ENCODE measurements around the gene DUSP23.

The DUSP23 gene

GRCh38 chr1:159780583-159781582, at the start of gene DUSP23:
Gene DUSP23 (plus strand): TSS chr1:159780962. CDS start chr1:159781101, 139 bp downstream.
- peaks cover 16% of the 10 kb centered on the region for H3K4me1 ChIP-seq (ENCODE audit: insufficient read depth, low read length)
- H3K9ac ChIP-seq (ENCODE audit: low read depth, low read length), result peak within 1 kb of the TSS; percentile 73; the same call in 1 of the 2 replicates
- no peaks in the 10 kb centered on the region for H3K36me3 ChIP-seq (ENCODE audit: insufficient read depth, low read length)
- H3K9me3 ChIP-seq (ENCODE audit: control insufficient read depth, insufficient read depth, low read length), result no peaks in the 10 kb centered on the region

GRCh38 chr1:159737238-159737916, 43.4 kb upstream of the DUSP23 start:
- Histone ChIP-seq H3K9me3 (ENCODE audit: control insufficient read depth, insufficient read depth, low read length) (no peaks in the 10 kb centered on the region), H3K9ac (ENCODE audit: low read depth, low read length) (no peak overlapping the region), H3K36me3 (ENCODE audit: insufficient read depth, low read length) (no peaks in the 10 kb centered on the region), H3K4me1 (ENCODE audit: insufficient read depth, low read length) (no peaks in the 10 kb centered on the region)

GRCh38 chr1:159743651-159744410, 36.9 kb upstream of the DUSP23 start:
- Histone ChIP-seq H3K9me3 (ENCODE audit: control insufficient read depth, insufficient read depth, low read length) (no peaks in the 10 kb centered on the region), H3K36me3 (ENCODE audit: insufficient read depth, low read length) (no peaks in the 10 kb centered on the region), H3K4me1 (ENCODE audit: insufficient read depth, low read length) (no peaks in the 10 kb centered on the region), H3K9ac (ENCODE audit: low read depth, low read length) (no peak overlapping the region)

- Histone ChIP-seq H3K9me3 (ENCODE audit: control insufficient read depth, insufficient read depth, low read length) (no peaks in the 10 kb centered on the region), H3K4me1 (ENCODE audit: insufficient read depth, low read length) (no peaks in the 10 kb centered on the region), H3K9ac (ENCODE audit: low read depth, low read length) (no peak overlapping the region), H3K36me3 (ENCODE audit: insufficient read depth, low read length) (no peaks in the 10 kb centered on the region)
These were observed 34.1 kb upstream of the DUSP23 start for GRCh38 chr1:159746666-159747065.

GRCh38 chr1:159748370-159748769, 32.4 kb upstream of the DUSP23 start:
- H3K36me3 ChIP-seq (ENCODE audit: insufficient read depth, low read length), result no peaks in the 10 kb centered on the region
- H3K4me1 ChIP-seq (ENCODE audit: insufficient read depth, low read length), result no peaks in the 10 kb centered on the region
- H3K9ac ChIP-seq (ENCODE audit: low read depth, low read length), result no peak overlapping the region
- H3K9me3 ChIP-seq (ENCODE audit: control insufficient read depth, insufficient read depth, low read length), result no peaks in the 10 kb centered on the region

GRCh38 chr1:159749630-159750029, 31.1 kb upstream of the DUSP23 start:
- no peaks in the 10 kb centered on the region for H3K9me3 ChIP-seq (ENCODE audit: control insufficient read depth, insufficient read depth, low read length)
- H3K36me3 ChIP-seq (ENCODE audit: insufficient read depth, low read length), result no peaks in the 10 kb centered on the region
- no peak overlapping the region for H3K9ac ChIP-seq (ENCODE audit: low read depth, low read length)
- no peaks in the 10 kb centered on the region for H3K4me1 ChIP-seq (ENCODE audit: insufficient read depth, low read length)

GRCh38 chr1:159750621-159751020, 30.1 kb upstream of the DUSP23 start:
- Histone ChIP-seq H3K4me1 (ENCODE audit: insufficient read depth, low read length) (no peaks in the 10 kb centered on the region), H3K9me3 (ENCODE audit: control insufficient read depth, insufficient read depth, low read length) (no peaks in the 10 kb centered on the region), H3K9ac (ENCODE audit: low read depth, low read length) (no peak overlapping the region), H3K36me3 (ENCODE audit: insufficient read depth, low read length) (no peaks in the 10 kb centered on the region)

GRCh38 chr1:159751031-159751430, 29.7 kb upstream of the DUSP23 start:
- H3K9ac ChIP-seq (ENCODE audit: low read depth, low read length), result no peak overlapping the region
- no peaks in the 10 kb centered on the region for H3K4me1 ChIP-seq (ENCODE audit: insufficient read depth, low read length)
- H3K36me3 ChIP-seq (ENCODE audit: insufficient read depth, low read length), result no peaks in the 10 kb centered on the region
- H3K9me3 ChIP-seq (ENCODE audit: control insufficient read depth, insufficient read depth, low read length), result no peaks in the 10 kb centered on the region

- no peaks in the 10 kb centered on the region for H3K9me3 ChIP-seq (ENCODE audit: control insufficient read depth, insufficient read depth, low read length)
- H3K4me1 ChIP-seq (ENCODE audit: insufficient read depth, low read length), result no peaks in the 10 kb centered on the region
- no peaks in the 10 kb centered on the region for H3K36me3 ChIP-seq (ENCODE audit: insufficient read depth, low read length)
- H3K9ac ChIP-seq (ENCODE audit: low read depth, low read length), result no peak overlapping the region
These were observed 28.6 kb upstream of the DUSP23 start for GRCh38 chr1:159752135-159752580.

- Histone ChIP-seq H3K9me3 (ENCODE audit: control insufficient read depth, insufficient read depth, low read length) (no peaks in the 10 kb centered on the region), H3K36me3 (ENCODE audit: insufficient read depth, low read length) (no peaks in the 10 kb centered on the region), H3K4me1 (ENCODE audit: insufficient read depth, low read length) (no peaks in the 10 kb centered on the region)
These were observed 27.4 kb upstream of the DUSP23 start for GRCh38 chr1:159753386-159753785.

GRCh38 chr1:159755451-159756007, 25.2 kb upstream of the DUSP23 start:
- no peaks in the 10 kb centered on the region for H3K4me1 ChIP-seq (ENCODE audit: insufficient read depth, low read length)

More at GRCh38 chr1:159753386-159753785, 27.4 kb upstream of the DUSP23 start:
- H3K9ac ChIP-seq (ENCODE audit: low read depth, low read length), result no peak overlapping the region

GRCh38 chr1:159756397-159756796, 24.4 kb upstream of the DUSP23 start:
- Histone ChIP-seq H3K4me1 (ENCODE audit: insufficient read depth, low read length) (no peaks in the 10 kb centered on the region), H3K9me3 (ENCODE audit: control insufficient read depth, insufficient read depth, low read length) (no peaks in the 10 kb centered on the region), H3K36me3 (ENCODE audit: insufficient read depth, low read length) (no peaks in the 10 kb centered on the region), H3K9ac (ENCODE audit: low read depth, low read length) (no peak overlapping the region)

More at GRCh38 chr1:159755451-159756007, 25.2 kb upstream of the DUSP23 start:
- Histone ChIP-seq H3K9me3 (ENCODE audit: control insufficient read depth, insufficient read depth, low read length) (no peaks in the 10 kb centered on the region), H3K36me3 (ENCODE audit: insufficient read depth, low read length) (no peaks in the 10 kb centered on the region), H3K9ac (ENCODE audit: low read depth, low read length) (no peak overlapping the region)

- Histone ChIP-seq H3K9me3 (ENCODE audit: control insufficient read depth, insufficient read depth, low read length) (no peaks in the 10 kb centered on the region), H3K36me3 (ENCODE audit: insufficient read depth, low read length) (no peaks in the 10 kb centered on the region), H3K9ac (ENCODE audit: low read depth, low read length) (no peak overlapping the region), H3K4me1 (ENCODE audit: insufficient read depth, low read length) (no peaks in the 10 kb centered on the region)
These were observed 17.1 kb upstream of the DUSP23 start for GRCh38 chr1:159763686-159764085.

GRCh38 chr1:159765806-159766205, 15.0 kb upstream of the DUSP23 start:
- H3K9me3 ChIP-seq (ENCODE audit: control insufficient read depth, insufficient read depth, low read length), result no peaks in the 10 kb centered on the region
- H3K4me1 ChIP-seq (ENCODE audit: insufficient read depth, low read length), result no peaks in the 10 kb centered on the region
- no peak overlapping the region for H3K9ac ChIP-seq (ENCODE audit: low read depth, low read length)
- H3K36me3 ChIP-seq (ENCODE audit: insufficient read depth, low read length), result no peaks in the 10 kb centered on the region

Data from ES-I3 (cell line).